Osteoblast (primary cell): ENCODE measurements around the gene EFCAB6. TPM values are rescaled to one million over a fixed set of nuclear protein-coding genes. Genes with fewer than 3 reads are reported as not detected.

Experiments
- DNase-seq: peaks from one replicate; pipeline ENCODE4 v3.0.0; 2011; ENCODE audit warnings: low spot score, mixed read lengths; ENCODE audit not compliant: insufficient read length; ENCODE audit errors: missing footprints
- H2AFZ ChIP-seq: 2 replicates; pipeline ENCODE4 v1.6.0; 2011; ENCODE audit warnings: mild to moderate bottlenecking, low read length
- H3K27ac ChIP-seq: 2 replicates; pipeline ENCODE4 v1.5.1; 2011; ENCODE audit warnings: mild to moderate bottlenecking, low read depth, low read length, moderate library complexity
- H3K27me3 ChIP-seq: 2 replicates; pipeline ENCODE4 v1.6.0; 2012; ENCODE audit warnings: mild to moderate bottlenecking, control low read depth, inconsistent platforms, low read length, moderate library complexity; ENCODE audit not compliant: insufficient read depth
- H3K36me3 ChIP-seq: 2 replicates; pipeline ENCODE4 v1.5.1; 2011; ENCODE audit warnings: mild to moderate bottlenecking, low read length, control low read depth, moderate library complexity; ENCODE audit not compliant: insufficient read depth
- H3K4me1 ChIP-seq: 2 replicates; pipeline ENCODE4 v1.5.1; 2011; ENCODE audit warnings: mild to moderate bottlenecking, low read length, control low read depth, moderate library complexity; ENCODE audit not compliant: insufficient read depth
- H3K4me2 ChIP-seq: 2 replicates; pipeline ENCODE4 v1.6.0; 2011; ENCODE audit warnings: mild to moderate bottlenecking, low read length; ENCODE audit not compliant: insufficient read depth
- H3K4me3 ChIP-seq: fragments of 200-600 bp; sonication (generic); 3 replicates; pipeline ENCODE4 v1.5.1; 2012; ENCODE audit warnings: mild to moderate bottlenecking, low read length, inconsistent platforms; ENCODE audit not compliant: insufficient read depth
- H3K79me2 ChIP-seq: 2 replicates; pipeline ENCODE4 v1.6.0; 2012; ENCODE audit warnings: mild to moderate bottlenecking, low read length, control low read depth, inconsistent platforms; ENCODE audit not compliant: insufficient read depth
- H3K9me3 ChIP-seq: 2 replicates; pipeline ENCODE4 v1.5.1; 2011; ENCODE audit warnings: low read depth, low read length, control low read depth
- H4K20me1 ChIP-seq: 2 replicates; pipeline ENCODE4 v1.6.0; 2012; ENCODE audit warnings: mild to moderate bottlenecking, low read length, control low read depth; ENCODE audit not compliant: insufficient read depth
- total RNA-seq: library from RNA; depleted of rRNA; stranded (reverse); fragments of >200 nt; gene quantifications from 2 replicates; pipeline ENCODE4 v1.2.3, GENCODE V29; 2012
- TF ChIP-seq, protein P1 (sequence below): IDR thresholded peaks from 2 replicates; pipeline ENCODE4 v1.5.1; 2011; ENCODE audit warnings: mild to moderate bottlenecking, low read depth, low read length, moderate library complexity; ENCODE audit errors: extremely low read depth

Gene EFCAB6
- total RNA-seq, 1 donor: 1.8 TPM

DNA sequence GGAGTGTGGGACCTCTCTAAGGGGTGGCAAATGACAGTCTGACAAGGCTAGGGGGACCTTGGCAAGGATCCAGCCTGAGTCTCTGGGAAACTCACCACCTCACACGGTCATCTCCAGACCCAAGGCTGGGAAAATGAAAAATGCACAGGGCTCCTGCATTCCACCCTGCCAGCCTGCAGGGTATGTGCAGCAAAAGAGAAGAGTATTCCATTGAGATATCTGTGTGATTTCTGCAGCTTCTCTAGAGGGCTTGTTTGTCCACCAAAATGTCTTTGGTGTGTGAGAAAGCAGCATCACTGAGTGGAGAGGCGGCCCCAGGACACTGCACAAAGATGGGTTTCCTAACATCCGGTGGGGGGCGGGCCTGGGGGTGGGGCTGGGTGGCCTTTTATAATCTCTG, 177.8 kb downstream of the EFCAB6 start:
- Histone ChIP-seq H2AFZ (no peak overlapping the region), H3K79me2 (no peaks in the 10 kb centered on the region), H3K27ac (no peak overlapping the region), H3K36me3 (no peaks in the 10 kb centered on the region), H3K4me2 (no peak overlapping the region), H3K4me1 (no peaks in the 10 kb centered on the region), H3K9me3 (no peaks in the 10 kb centered on the region), H3K4me3 (no peak overlapping the region), H3K27me3 (no peaks in the 10 kb centered on the region), H4K20me1 (no peaks in the 10 kb centered on the region)
- TF ChIP-seq, protein P1, sequence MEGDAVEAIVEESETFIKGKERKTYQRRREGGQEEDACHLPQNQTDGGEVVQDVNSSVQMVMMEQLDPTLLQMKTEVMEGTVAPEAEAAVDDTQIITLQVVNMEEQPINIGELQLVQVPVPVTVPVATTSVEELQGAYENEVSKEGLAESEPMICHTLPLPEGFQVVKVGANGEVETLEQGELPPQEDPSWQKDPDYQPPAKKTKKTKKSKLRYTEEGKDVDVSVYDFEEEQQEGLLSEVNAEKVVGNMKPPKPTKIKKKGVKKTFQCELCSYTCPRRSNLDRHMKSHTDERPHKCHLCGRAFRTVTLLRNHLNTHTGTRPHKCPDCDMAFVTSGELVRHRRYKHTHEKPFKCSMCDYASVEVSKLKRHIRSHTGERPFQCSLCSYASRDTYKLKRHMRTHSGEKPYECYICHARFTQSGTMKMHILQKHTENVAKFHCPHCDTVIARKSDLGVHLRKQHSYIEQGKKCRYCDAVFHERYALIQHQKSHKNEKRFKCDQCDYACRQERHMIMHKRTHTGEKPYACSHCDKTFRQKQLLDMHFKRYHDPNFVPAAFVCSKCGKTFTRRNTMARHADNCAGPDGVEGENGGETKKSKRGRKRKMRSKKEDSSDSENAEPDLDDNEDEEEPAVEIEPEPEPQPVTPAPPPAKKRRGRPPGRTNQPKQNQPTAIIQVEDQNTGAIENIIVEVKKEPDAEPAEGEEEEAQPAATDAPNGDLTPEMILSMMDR: no peak
- DNase-seq: no peak

DNA sequence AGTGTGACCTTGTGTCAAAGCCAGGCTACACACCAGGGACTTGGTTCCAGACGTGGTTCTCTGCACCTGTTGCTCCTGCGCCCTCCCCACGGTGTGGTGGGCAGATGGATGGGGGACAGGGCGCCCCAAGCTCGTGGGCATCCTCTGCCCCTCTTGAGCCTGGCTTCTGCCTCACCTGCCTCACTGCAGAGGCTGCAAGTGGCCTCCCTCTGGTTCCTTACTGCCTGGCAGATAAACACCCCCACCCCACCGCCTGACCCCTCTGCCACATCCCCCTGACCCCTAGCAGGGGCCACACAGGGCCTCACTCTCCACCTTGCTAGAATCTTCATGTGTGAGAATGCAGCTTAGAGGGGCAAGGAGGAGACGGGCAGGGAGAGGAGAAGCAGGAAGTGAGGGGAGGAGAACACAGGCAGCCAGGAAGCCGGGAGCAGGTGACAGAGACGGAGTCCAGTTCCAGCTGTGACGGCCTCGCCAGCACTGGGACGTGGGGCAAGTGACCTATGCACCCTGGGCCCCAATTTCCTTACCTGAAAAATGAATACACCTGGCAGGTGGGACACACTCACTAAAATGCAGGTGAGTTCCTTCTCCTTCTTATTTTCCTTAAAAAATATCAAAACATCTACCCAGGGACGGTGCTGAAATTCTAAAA, 178.3 kb downstream of the EFCAB6 start:
- Histone ChIP-seq H3K4me2 (no peak overlapping the region), H4K20me1 (no peaks in the 10 kb centered on the region), H2AFZ (no peak overlapping the region), H3K27ac (no peak overlapping the region), H3K4me3 (no peak overlapping the region), H3K4me1 (no peaks in the 10 kb centered on the region), H3K79me2 (no peaks in the 10 kb centered on the region), H3K27me3 (no peaks in the 10 kb centered on the region), H3K9me3 (no peaks in the 10 kb centered on the region), H3K36me3 (no peaks in the 10 kb centered on the region)
- TF ChIP-seq, protein P1: no peak
- DNase-seq: no peak

DNA sequence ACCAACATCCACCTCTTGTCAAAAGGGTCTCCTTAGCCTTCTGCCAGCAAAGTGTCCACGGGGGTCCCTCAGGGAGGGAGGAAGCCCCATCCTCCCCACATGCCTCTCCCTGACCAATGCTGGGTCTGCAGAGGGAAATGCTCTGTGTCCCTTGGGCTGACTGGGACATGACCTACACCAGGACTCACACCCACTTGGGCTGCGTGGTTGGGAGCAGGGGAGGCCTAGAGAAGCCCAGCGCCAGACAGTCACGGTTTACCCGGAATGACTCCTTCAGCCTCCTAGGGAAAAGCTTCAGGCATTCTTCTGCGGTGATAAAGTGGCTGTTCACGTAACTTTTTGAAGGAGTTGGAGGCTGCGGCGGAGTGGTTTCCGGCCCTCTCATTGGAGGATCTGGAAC, 180.3 kb downstream of the EFCAB6 start:
- Histone ChIP-seq H4K20me1 (no peaks in the 10 kb centered on the region), H3K27me3 (no peaks in the 10 kb centered on the region), H3K9me3 (no peaks in the 10 kb centered on the region), H3K27ac (no peak overlapping the region), H3K4me1 (no peaks in the 10 kb centered on the region), H3K36me3 (no peaks in the 10 kb centered on the region), H3K4me3 (no peak overlapping the region), H2AFZ (no peak overlapping the region), H3K79me2 (no peaks in the 10 kb centered on the region), H3K4me2 (no peak overlapping the region)
- TF ChIP-seq, protein P1: no peak
- DNase-seq: no peak

DNA sequence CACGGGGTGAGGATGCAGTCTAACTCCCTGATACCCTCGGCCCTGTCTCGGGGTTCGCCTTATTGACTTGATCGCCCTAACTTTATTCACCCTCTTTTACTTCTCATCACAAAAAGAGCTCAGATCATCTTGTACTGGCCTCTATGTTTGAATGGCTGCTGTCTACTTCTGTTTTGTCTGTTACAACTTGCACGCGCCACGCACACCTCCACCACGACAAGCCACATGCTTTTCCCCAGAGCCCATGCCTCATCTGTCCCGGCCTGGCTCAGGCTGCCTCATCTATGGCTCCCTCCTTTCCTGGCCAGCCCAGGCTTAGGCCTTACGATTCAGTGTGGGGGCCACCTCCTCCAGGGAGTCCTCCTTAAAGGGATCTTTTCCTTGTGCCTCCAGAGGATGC, 180.9 kb downstream of the EFCAB6 start:
- DNase-seq: no peak
- Histone ChIP-seq H4K20me1 (no peaks in the 10 kb centered on the region), H3K4me1 (no peaks in the 10 kb centered on the region), H2AFZ (no peak overlapping the region), H3K36me3 (no peaks in the 10 kb centered on the region), H3K9me3 (no peaks in the 10 kb centered on the region), H3K79me2 (no peaks in the 10 kb centered on the region), H3K4me2 (no peak overlapping the region), H3K27me3 (no peaks in the 10 kb centered on the region), H3K27ac (no peak overlapping the region), H3K4me3 (no peak overlapping the region)
- TF ChIP-seq, protein P1: no peak
